GM12892 (cell line): ENCODE measurements around the gene MED12L.

Source experiments
- POLR2A ChIP-seq: IDR thresholded peaks from 2 replicates; pipeline ENCODE4 v1.6.1; 2011; ENCODE audit warnings: low read depth, low read length, control low read depth
- POLR2AphosphoS5 ChIP-seq: IDR thresholded peaks from 2 replicates; pipeline ENCODE4 v1.6.1; 2011; ENCODE audit warnings: low read depth, low read length, control low read depth
- TAF1 ChIP-seq: IDR thresholded peaks from 2 replicates; pipeline ENCODE4 v1.6.1; 2011; ENCODE audit warnings: low read depth, mild to moderate bottlenecking, control low read depth, low read length, borderline replicate concordance

DNA sequence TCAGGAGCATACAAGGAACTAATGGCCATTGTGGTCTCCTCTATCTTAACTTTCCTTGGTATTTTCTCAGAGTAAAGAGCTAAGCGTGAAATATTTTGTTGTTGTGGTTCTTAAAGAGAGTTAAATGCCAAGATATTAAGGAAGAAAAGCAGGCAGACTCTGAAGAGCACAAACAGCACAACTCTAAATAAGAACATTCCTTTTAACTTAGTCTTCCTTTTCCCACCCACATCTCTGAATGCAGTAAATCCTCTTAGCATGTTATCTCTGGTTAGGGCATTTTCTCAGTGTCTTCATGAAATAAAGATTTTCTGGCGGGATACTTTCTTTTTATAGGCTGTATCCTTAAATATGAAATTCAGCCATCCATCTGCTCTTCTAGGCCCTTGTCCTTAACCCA lies 229.7 kb downstream of the MED12L start:
- no peak for TF ChIP-seq TAF1
- TF ChIP-seq POLR2AphosphoS5: no peak
- TF ChIP-seq POLR2A: no peak
